SK-N-SH (cell line): ENCODE results near the gene MEA1. TPM values are rescaled to one million over a fixed set of nuclear protein-coding genes. Genes with fewer than 3 reads are reported as not detected.

Source experiments
- CTCF ChIA-PET: fragments of 300-600, 350-600 bp; formaldehyde crosslinking; extraction: SDS; loops from one replicate; lab custom pipeline; 2021; lab: Yijun Ruan, JAX
- POLR2A ChIA-PET: fragments of 350-600 bp; sonication (Branson Sonifier 250); formaldehyde crosslinking; extraction: SDS; loops from one replicate; lab custom pipeline; 2020; ENCODE audit warnings: antibody characterized with exemption, inconsistent platforms; lab: Yijun Ruan, JAX
- DNase-seq: peaks from one replicate; pipeline ENCODE4 v3.0.0; 2012
- H2AFZ ChIP-seq: fragments of 200-600 bp; sonication (generic); 2 replicates; pipeline ENCODE4 v1.8.1; 2016; ENCODE audit warnings: antibody characterized with exemption, mild to moderate bottlenecking, low read depth
- H3F3A ChIP-seq: fragments of 200-600 bp; sonication (generic); replicated peaks from 2 replicates; pipeline ENCODE3; 2016; ENCODE audit warnings: antibody characterized with exemption, mild to moderate bottlenecking; ENCODE audit not compliant: insufficient read depth
- H3K27ac ChIP-seq, 2 experiments: fragments of 200-500 bp in 1 of 2; fragments of 200-600 bp in 1 of 2; sonication (Bioruptor generic) in 1 of 2; sonication (generic), shearing (Covaris generic) in 1 of 2; 2 replicates each; pipeline versions ENCODE4 v1.5.1 to v1.6.1; 2014 to 2016; ENCODE audit warnings: low read depth in 2 of 2, inconsistent platforms in 1 of 2, low read length in 1 of 2, mild to moderate bottlenecking in 1 of 2, mixed read lengths in 1 of 2
- H3K27me3 ChIP-seq: fragments of 200-600 bp; sonication (generic), shearing (Covaris generic); 2 replicates; pipeline ENCODE4 v1.6.1; 2016; ENCODE audit warnings: mixed run types; ENCODE audit not compliant: insufficient read depth
- H3K36me3 ChIP-seq, 2 experiments: fragments of 200-500 bp in 1 of 2; fragments of 200-600 bp in 1 of 2; sonication (Bioruptor generic) in 1 of 2; sonication (generic) in 1 of 2; replicated peaks in 1 of 2; 2 replicates each; pipeline versions ENCODE3 to v1.5.1; 2014 to 2016; ENCODE audit warnings: low read length in 1 of 2, mild to moderate bottlenecking in 1 of 2; ENCODE audit not compliant: insufficient read depth in 2 of 2, control insufficient read depth in 1 of 2
- H3K4me1 ChIP-seq, 2 experiments: fragments of 200-500 bp in 1 of 2; fragments of 200-600 bp in 1 of 2; sonication (Bioruptor generic) in 1 of 2; sonication (generic), shearing (Covaris generic) in 1 of 2; 2 replicates each; pipeline versions ENCODE4 v1.5.1 to v1.6.1; 2014 to 2016; ENCODE audit warnings: low read depth in 1 of 2, low read length in 1 of 2, mixed run types in 1 of 2; ENCODE audit not compliant: insufficient read depth in 2 of 2, control insufficient read depth in 1 of 2
- H3K4me2 ChIP-seq: fragments of 200-600 bp; sonication (generic), shearing (Covaris generic); 2 replicates; pipeline ENCODE4 v1.6.1; 2017; ENCODE audit warnings: mixed run types
- H3K4me3 ChIP-seq, 2 experiments: fragments of 200-500 bp in 1 of 2; fragments of 200-600 bp in 1 of 2; sonication (Bioruptor generic) in 1 of 2; sonication (generic), shearing (Covaris generic) in 1 of 2; 2 replicates each; pipeline versions ENCODE4 v1.5.1 to v1.8.1; 2014 to 2016; ENCODE audit warnings: low read depth in 2 of 2, inconsistent platforms in 1 of 2, low read length in 1 of 2, mild to moderate bottlenecking in 1 of 2, mixed read lengths in 1 of 2, moderate library complexity in 1 of 2
- H3K79me2 ChIP-seq: fragments of 200-600 bp; sonication (generic); 2 replicates; pipeline ENCODE4 v1.8.1; 2017; ENCODE audit warnings: mild to moderate bottlenecking; ENCODE audit not compliant: insufficient read depth
- H3K9ac ChIP-seq: fragments of 200-600 bp; sonication (generic); 2 replicates; pipeline ENCODE4 v1.6.1; 2017; ENCODE audit warnings: mixed run types
- H3K9me2 ChIP-seq: fragments of 200-600 bp; sonication (generic); 2 replicates; pipeline ENCODE4 v1.6.1; 2017; ENCODE audit warnings: mixed run types
- H3K9me3 ChIP-seq: fragments of 200-600 bp; sonication (generic); 2 replicates; pipeline ENCODE4 v1.6.1; 2017; ENCODE audit warnings: mixed run types, mild to moderate bottlenecking, moderate library complexity
- H4K20me1 ChIP-seq: fragments of 200-600 bp; sonication (generic); 2 replicates; pipeline ENCODE4 v1.6.1; 2017; ENCODE audit warnings: mild to moderate bottlenecking, mixed run types; ENCODE audit not compliant: insufficient read depth
- CHD2 ChIP-seq: fragments of 150-350 bp; IDR thresholded peaks from 2 replicates; pipeline ENCODE4 v1.6.1; 2018; ENCODE audit warnings: low read length; ENCODE audit not compliant: partially characterized antibody
- EP300 ChIP-seq, 2 experiments: IDR thresholded peaks; 2 replicates each; pipeline versions ENCODE4 v1.4.0 to v1.6.1; 2012; ENCODE audit warnings: borderline replicate concordance in 1 of 2, low read depth in 1 of 2, low read length in 1 of 2
- EZH2phosphoT487 ChIP-seq: fragments of 200-600 bp; sonication (generic); IDR thresholded peaks from 2 replicates; pipeline ENCODE4 v1.6.1; 2017; ENCODE audit warnings: low read depth, mixed run types, mild to moderate bottlenecking, antibody characterized with exemption, moderate library complexity, borderline replicate concordance
- FOSL2 ChIP-seq: IDR thresholded peaks from 2 replicates; pipeline ENCODE4 v1.4.0; 2012; ENCODE audit warnings: low read depth, mild to moderate bottlenecking, moderate library complexity, borderline replicate concordance
- GATA2 ChIP-seq: sonication (generic); formaldehyde crosslinking; IDR thresholded peaks from 2 replicates; pipeline ENCODE4 v1.5.0; 2020; ENCODE audit warnings: mild to moderate bottlenecking, missing genetic modification reagents
- IRF3 ChIP-seq: fragments of 150-350 bp; IDR thresholded peaks from 2 replicates; pipeline ENCODE4 v1.6.1; 2016; ENCODE audit warnings: mild to moderate bottlenecking, low read depth, low read length
- MEF2A ChIP-seq: IDR thresholded peaks from 2 replicates; pipeline ENCODE4 v1.4.0; 2012; ENCODE audit warnings: low read depth, borderline replicate concordance
- MXI1 ChIP-seq: IDR thresholded peaks from 2 replicates; pipeline ENCODE4 v1.6.1; 2012; ENCODE audit warnings: mild to moderate bottlenecking, low read depth, low read length, improper control_type of control experiment
- NFIC ChIP-seq: IDR thresholded peaks from 2 replicates; pipeline ENCODE4 v1.4.0; 2012; ENCODE audit warnings: borderline replicate concordance
- NRF1 ChIP-seq: IDR thresholded peaks from 2 replicates; pipeline ENCODE4 v1.6.1; 2012; ENCODE audit warnings: low read depth, mild to moderate bottlenecking, low read length
- PBX3 ChIP-seq: IDR thresholded peaks from 2 replicates; pipeline ENCODE4; 2012
- RAD21 ChIP-seq: IDR thresholded peaks from 2 replicates; pipeline ENCODE4 v1.6.1; 2012; ENCODE audit warnings: mild to moderate bottlenecking, low read length
- RFX5 ChIP-seq: IDR thresholded peaks from 2 replicates; pipeline ENCODE4 v1.6.1; 2012; ENCODE audit warnings: mild to moderate bottlenecking, improper control_type of control experiment, low read length
- TEAD4 ChIP-seq: IDR thresholded peaks from 2 replicates; pipeline ENCODE4 v1.4.0; 2012; ENCODE audit warnings: mild to moderate bottlenecking, borderline replicate concordance; ENCODE audit not compliant: insufficient read depth
- USF1 ChIP-seq: IDR thresholded peaks from 2 replicates; pipeline ENCODE4 v1.4.0; 2012; ENCODE audit warnings: low read depth, borderline replicate concordance
- WGBS: methylation state at CpG from one replicate; pipeline ENCODE4 v1.1.6; 2017; ENCODE audit warnings: low lambda C conversion rate; 5-methylcytosine and 5-hydroxymethylcytosine counted together
- polyA plus RNA-seq, 3 experiments: library from polyadenylated mRNA; depleted of rRNA; stranded (reverse); fragments of >200 nt; gene quantifications; 2 replicates each; pipeline ENCODE4 v1.2.3, GENCODE V29; 2012

The MEA1 gene
- polyA plus RNA-seq, 1 of the 3 experiments (the other 2 are of a cell fraction) = 171 TPM

GRCh38 chr6:42988486-42989020 is 25.2 kb downstream of the MEA1 start:
- H3K4me2 ChIP-seq = no peak overlapping the region
- H3K9ac ChIP-seq = no peak overlapping the region
- no peaks in the 10 kb centered on the region for H4K20me1 ChIP-seq
- no peak overlapping the region for H3K27ac ChIP-seq
- 90% methylated on average over 1 of the region's 1 CpG for WGBS
- H2AFZ ChIP-seq = no peak overlapping the region
- ChIA-PET POLR2A (interaction anchor here (1.0 kb wide), 1 partner anchor 11 kb away, joined by 3 read pairs; no protein-coding TSS in a partner anchor), CTCF (interaction anchor here (0.7 to 1.3 kb wide), 5 partner anchors 8 to 87 kb away, joined by 3 read pairs; no protein-coding TSS in a partner anchor)
- TF ChIP-seq RFX5 (no peak), GATA2 (no peak), IRF3 (no peak), EZH2phosphoT487 (no peak), EP300 (IDR thresholded peaks at IDR 0.05; ENCODE audit: borderline replicate concordance in 1 of 2, low read depth in 1 of 2, low read length in 1 of 2) (no peak), PBX3 (no peak), NFIC (no peak), USF1 (no peak), NRF1 (no peak), CHD2 (no peak), MEF2A (no peak), FOSL2 (no peak), MXI1 (no peak), RAD21 (no peak), TEAD4 (no peak)
- no peaks in the 10 kb centered on the region for H3K9me2 ChIP-seq
- DNase-seq = no peak
- H3K9me3 ChIP-seq = no peaks in the 10 kb centered on the region
- peaks cover 19 to 24% of the 10 kb centered on the region in 2 experiments for H3K36me3 ChIP-seq
- H3K27me3 ChIP-seq = no peaks in the 10 kb centered on the region
- peaks cover 51% of the 10 kb centered on the region for H3K79me2 ChIP-seq
- no peak overlapping the region for H3K4me3 ChIP-seq
- H3K4me1 ChIP-seq = peaks cover 17 to 20% of the 10 kb centered on the region in 2 experiments; a peak in 3 of 4 replicates
- no peaks in the 10 kb centered on the region for H3F3A ChIP-seq
